LNCAP (cell line): ENCODE data around the gene HSPA12A.

Source experiments
- CTCF ChIP-seq: fragments of 450-650 bp; IDR thresholded peaks from 2 replicates; pipeline ENCODE4 v1.5.1; 2017; ENCODE audit warnings: mild to moderate bottlenecking

HSPA12A gene

GRCh38 chr10:116761883-116762282 lies 19.5 kb upstream of the HSPA12A start:
- TF ChIP-seq CTCF = no peak

DNA sequence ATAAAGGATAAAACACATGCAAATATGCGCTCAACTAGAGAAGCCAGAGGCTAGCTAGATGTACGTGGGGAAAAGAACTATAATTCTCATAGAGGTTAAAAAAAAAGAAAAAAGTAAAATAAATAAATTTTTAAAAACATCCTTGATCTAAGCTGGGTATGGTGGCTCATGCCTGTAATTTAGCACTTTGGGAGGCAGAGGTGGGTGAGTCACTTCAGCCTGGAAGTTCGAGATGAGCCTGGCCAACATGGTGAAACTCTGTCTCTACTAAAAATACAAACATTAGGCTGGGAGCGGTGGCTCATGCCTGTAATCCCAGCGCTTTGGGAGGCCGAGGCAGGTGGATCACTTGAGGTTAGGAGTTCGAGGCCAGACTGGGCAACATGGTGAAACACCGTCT lies 18.6 kb upstream of the HSPA12A start:
- no peak for TF ChIP-seq CTCF

DNA sequence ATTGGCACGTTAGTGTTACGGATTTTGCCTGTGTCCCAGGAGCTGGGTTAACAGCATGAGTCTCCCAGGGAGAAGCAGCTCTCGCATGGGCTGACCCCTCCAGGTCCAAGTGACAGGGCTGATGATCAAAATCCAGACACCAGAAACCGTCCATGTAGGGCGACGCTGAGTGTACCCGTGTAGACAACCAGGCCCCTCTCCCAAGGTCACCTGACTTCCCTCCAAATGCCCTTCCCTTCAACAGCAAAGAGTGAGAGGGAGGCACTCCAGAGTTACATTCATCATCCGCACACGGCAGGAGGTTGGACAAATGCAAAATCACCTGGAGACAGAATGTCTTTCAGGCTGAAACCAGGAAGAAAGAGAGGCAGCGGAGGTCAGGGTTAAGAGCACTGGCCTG lies 14.9 kb upstream of the HSPA12A start:
- TF ChIP-seq CTCF = no peak

GRCh38 chr10:116756277-116756676 lies 13.9 kb upstream of the HSPA12A start:
- TF ChIP-seq CTCF = no peak

- no peak for TF ChIP-seq CTCF
Measured at GRCh38 chr10:116753759-116754158, 11.4 kb upstream of the HSPA12A start.

DNA sequence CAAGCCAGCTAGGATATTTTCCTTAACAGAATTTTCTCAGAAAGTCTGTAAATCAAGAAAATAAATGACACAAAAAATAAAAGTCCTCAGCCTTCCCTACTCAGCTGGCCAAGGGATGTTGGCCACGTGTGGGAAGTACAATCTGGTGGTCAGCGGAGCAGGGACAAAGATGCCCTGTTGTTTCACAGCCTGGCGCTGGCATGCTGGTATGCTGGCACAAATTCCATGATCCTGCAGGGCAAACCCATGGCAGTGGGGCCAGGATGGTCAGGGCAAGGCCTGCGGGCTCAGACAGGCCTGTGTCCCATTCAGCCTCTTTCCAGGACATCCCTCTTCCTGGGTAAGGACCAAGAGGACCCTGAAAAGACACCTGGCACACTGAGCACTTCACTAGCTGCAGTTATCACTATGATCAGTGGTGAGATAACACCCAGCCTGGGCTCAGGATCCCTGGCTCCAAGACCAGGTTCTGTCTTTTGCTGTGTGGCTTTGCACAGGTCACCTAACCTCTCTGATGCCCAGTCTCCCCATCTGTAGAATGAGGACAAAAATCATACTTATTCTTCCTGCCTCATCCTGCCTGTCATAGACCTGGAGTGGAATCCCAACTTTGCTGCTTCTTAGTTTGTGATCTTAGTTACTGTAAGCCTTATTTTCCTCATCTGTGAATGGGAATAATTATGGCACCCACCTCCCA lies 10.8 kb upstream of the HSPA12A start:
- no peak for TF ChIP-seq CTCF

DNA sequence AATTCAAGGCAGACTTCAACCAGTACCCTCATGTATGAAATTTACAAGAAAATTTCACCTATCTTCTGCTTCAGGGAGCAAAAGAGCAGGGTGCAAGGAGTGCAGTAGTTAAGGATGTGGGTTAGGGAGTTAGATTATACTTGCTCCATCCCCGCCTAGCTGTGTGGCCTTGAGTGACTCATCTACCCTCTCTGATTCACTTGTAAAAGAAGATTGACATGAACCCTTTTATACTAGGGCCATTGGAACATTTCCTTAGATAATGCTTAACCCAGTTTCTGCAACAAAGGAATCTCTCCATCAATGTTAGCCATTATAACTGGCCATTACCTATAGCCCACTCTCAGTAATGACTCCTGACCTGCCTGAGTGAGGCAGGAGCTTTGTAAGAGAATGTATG lies 10.2 kb upstream of the HSPA12A start:
- TF ChIP-seq CTCF = no peak

GRCh38 chr10:116748471-116748870 lies 6.1 kb upstream of the HSPA12A start:
- TF ChIP-seq CTCF = no peak
